HEK293T (cell line): ENCODE measurements around the gene CHST15.

Source experiments
- CTCF ChIA-PET: fragments of 350-600 bp; formaldehyde crosslinking; extraction: SDS; loops from one replicate; lab custom pipeline; 2021; ENCODE audit warnings: antibody characterized with exemption, inconsistent platforms; lab: Yijun Ruan, JAX
- POLR2A ChIA-PET: fragments of 350-600 bp; formaldehyde crosslinking; extraction: SDS; loops from one replicate; lab custom pipeline; 2020; ENCODE audit warnings: antibody characterized with exemption, inconsistent platforms; lab: Yijun Ruan, JAX
- DNase-seq: peaks from one replicate; pipeline ENCODE4 v3.0.0; 2012; ENCODE audit warnings: mixed read lengths; ENCODE audit errors: extremely low spot score
- ARNT ChIP-seq: fragments of 450-650 bp; IDR thresholded peaks from 2 replicates; pipeline ENCODE4 v1.6.1; 2017; ENCODE audit warnings: mild to moderate bottlenecking
- BHLHE40 ChIP-seq: fragments of 450-650 bp; IDR thresholded peaks from 2 replicates; pipeline ENCODE4 v1.6.1; 2016; ENCODE audit warnings: mild to moderate bottlenecking, moderate library complexity, borderline replicate concordance
- CTBP1 ChIP-seq: fragments of 450-650 bp; IDR thresholded peaks from 2 replicates; pipeline ENCODE4 v1.6.1; 2016; ENCODE audit warnings: borderline replicate concordance
- ELF4 ChIP-seq: fragments of 450-650 bp; IDR thresholded peaks from 2 replicates; pipeline ENCODE4 v1.6.1; 2017; ENCODE audit warnings: antibody characterized with exemption
- FOXA1 ChIP-seq: fragments of 450-650 bp; IDR thresholded peaks from 2 replicates; pipeline ENCODE4 v1.6.1; 2016; ENCODE audit warnings: mild to moderate bottlenecking
- FOXK2 ChIP-seq: fragments of 450-650 bp; IDR thresholded peaks from 2 replicates; pipeline ENCODE4 v1.6.1; 2016; ENCODE audit warnings: mild to moderate bottlenecking
- FOXM1 ChIP-seq: fragments of 450-650 bp; IDR thresholded peaks from 2 replicates; pipeline ENCODE4 v1.6.1; 2017; ENCODE audit warnings: mild to moderate bottlenecking, borderline replicate concordance
- HDGF ChIP-seq: fragments of 450-650 bp; IDR thresholded peaks from 2 replicates; pipeline ENCODE4 v1.6.1; 2017; ENCODE audit warnings: antibody characterized with exemption, borderline replicate concordance
- L3MBTL2 ChIP-seq: fragments of 450-650 bp; conservative IDR thresholded peaks from 2 replicates; pipeline ENCODE4 v1.6.1; 2016; ENCODE audit warnings: mild to moderate bottlenecking
- LEF1 ChIP-seq: fragments of 450-650 bp; IDR thresholded peaks from 2 replicates; pipeline ENCODE4 v1.6.1; 2017; ENCODE audit warnings: mild to moderate bottlenecking, borderline replicate concordance
- NFRKB ChIP-seq: fragments of 450-650 bp; IDR thresholded peaks from 2 replicates; pipeline ENCODE4 v1.6.1; 2016; ENCODE audit warnings: mild to moderate bottlenecking, moderate library complexity
- PKNOX1 ChIP-seq: fragments of 450-650 bp; IDR thresholded peaks from 2 replicates; pipeline ENCODE4 v1.6.1; 2016
- SP1 ChIP-seq: fragments of 450-650 bp; IDR thresholded peaks from 2 replicates; pipeline ENCODE4 v1.6.1; 2017
- SUZ12 ChIP-seq: fragments of 450-650 bp; IDR thresholded peaks from 2 replicates; pipeline ENCODE4 v1.6.1; 2016; ENCODE audit warnings: mild to moderate bottlenecking
- TARDBP ChIP-seq: fragments of 450-650 bp; IDR thresholded peaks from 2 replicates; pipeline ENCODE4 v1.6.1; 2016
- ZNF384 ChIP-seq: fragments of 450-650 bp; IDR thresholded peaks from 2 replicates; pipeline ENCODE4 v1.6.1; 2016

CHST15 gene

GRCh38 chr10:124063750-124064603 is 29.4 kb downstream of the CHST15 start:
- CTCF ChIA-PET = interaction anchor here (0.6 kb wide), 1 partner anchor 367 kb away, joined by 4 read pairs; no protein-coding TSS in a partner anchor
- TF ChIP-seq ELF4 (no peak), CTBP1 (no peak), SUZ12 (no peak), SP1 (no peak), FOXA1 (no peak), PKNOX1 (no peak), BHLHE40 (no peak), FOXM1 (no peak), L3MBTL2 (no peak), NFRKB (no peak), FOXK2 (no peak), TARDBP (no peak), LEF1 (no peak), ZNF384 (no peak)
- POLR2A ChIA-PET = no interaction called here
- DNase-seq = no peak

- ChIA-PET POLR2A (interaction anchor here (0.7 kb wide), 1 partner anchor 9 kb away, joined by 3 read pairs; no protein-coding TSS in a partner anchor), CTCF (no interaction called here)
- no peak for DNase-seq
- TF ChIP-seq FOXM1 (no peak), ELF4 (no peak), BHLHE40 (no peak), SP1 (no peak), HDGF (no peak), NFRKB (no peak), TARDBP (no peak), LEF1 (no peak), FOXK2 (no peak), ZNF384 (no peak), CTBP1 (no peak)
These were observed 31.0 kb downstream of the CHST15 start for GRCh38 chr10:124062390-124062789.

GRCh38 chr10:124061030-124061429 is 32.4 kb downstream of the CHST15 start:
- CTCF ChIA-PET = no interaction called here
- POLR2A ChIA-PET = no interaction called here
- DNase-seq = no peak
- TF ChIP-seq ZNF384 (no peak), L3MBTL2 (no peak), ARNT (no peak), PKNOX1 (no peak), FOXM1 (no peak), FOXA1 (no peak), LEF1 (no peak), CTBP1 (no peak), BHLHE40 (no peak), SP1 (no peak), NFRKB (no peak), SUZ12 (no peak), HDGF (no peak), ELF4 (no peak), FOXK2 (no peak), TARDBP (no peak)

- ChIA-PET POLR2A (no interaction called here), CTCF (no interaction called here)
- DNase-seq = no peak
- TF ChIP-seq TARDBP (no peak), L3MBTL2 (no peak), LEF1 (no peak), FOXA1 (no peak), NFRKB (no peak), FOXM1 (no peak)
These were observed 33.2 kb downstream of the CHST15 start for GRCh38 chr10:124060148-124060720.

- POLR2A ChIA-PET = no interaction called here
- TF ChIP-seq SUZ12 (no peak), FOXM1 (no peak), TARDBP (no peak), PKNOX1 (no peak), NFRKB (no peak), ARNT (no peak), SP1 (no peak), L3MBTL2 (no peak)
These were observed 33.8 kb downstream of the CHST15 start for GRCh38 chr10:124059551-124059950.

GRCh38 chr10:124058346-124059003 is 34.9 kb downstream of the CHST15 start:
- TF ChIP-seq NFRKB (no peak), BHLHE40 (no peak), SP1 (no peak), HDGF (no peak), ZNF384 (no peak), ARNT (no peak), TARDBP (no peak), FOXA1 (no peak), FOXK2 (no peak), LEF1 (no peak), L3MBTL2 (no peak), CTBP1 (no peak), FOXM1 (no peak), SUZ12 (no peak), ELF4 (no peak), PKNOX1 (no peak)
- ChIA-PET CTCF (no interaction called here), POLR2A (no interaction called here)
- DNase-seq = no peak

More at GRCh38 chr10:124059551-124059950, 33.8 kb downstream of the CHST15 start:
- DNase-seq = no peak
- CTCF ChIA-PET = no interaction called here
